ENCODE results near the gene C1orf21.

C1orf21 gene

GRCh38 chr1:184387069-184387475 lies 243 bp downstream of the C1orf21 start:
- DNase-seq (ENCODE audit: low spot score): no peak

GRCh38 chr1:184387476-184388318 lies 868 bp downstream of the C1orf21 start:
- no peak for DNase-seq (ENCODE audit: low spot score)

- no peak for DNase-seq (ENCODE audit: low spot score)
Observed at GRCh38 chr1:184388319-184388889, 1.6 kb downstream of the C1orf21 start.

GRCh38 chr1:184388971-184389370 lies 2.1 kb downstream of the C1orf21 start:
- no peak for DNase-seq (ENCODE audit: low spot score)

GRCh38 chr1:184389446-184389845 lies 2.6 kb downstream of the C1orf21 start:
- DNase-seq (ENCODE audit: low spot score): no peak

- DNase-seq (ENCODE audit: low spot score): no peak
Observed at GRCh38 chr1:184390889-184391288, 4.1 kb downstream of the C1orf21 start.

- no peak for DNase-seq (ENCODE audit: low spot score)
Observed at GRCh38 chr1:184392067-184392466, 5.2 kb downstream of the C1orf21 start.

GRCh38 chr1:184392779-184393522 lies 6.1 kb downstream of the C1orf21 start:
- DNase-seq (ENCODE audit: low spot score): no peak

- DNase-seq (ENCODE audit: low spot score): no peak
Observed at GRCh38 chr1:184393962-184394361, 7.1 kb downstream of the C1orf21 start.

- no peak for DNase-seq (ENCODE audit: low spot score)
Observed at GRCh38 chr1:184395370-184395769, 8.5 kb downstream of the C1orf21 start.

GRCh38 chr1:184395937-184396480 lies 9.2 kb downstream of the C1orf21 start:
- no peak for DNase-seq (ENCODE audit: low spot score)

- DNase-seq (ENCODE audit: low spot score): no peak
Observed at GRCh38 chr1:184399192-184399847, 12.5 kb downstream of the C1orf21 start.

- no peak for DNase-seq (ENCODE audit: low spot score)
Observed at GRCh38 chr1:184403961-184404726, 17.3 kb downstream of the C1orf21 start.

GRCh38 chr1:184404727-184405027 lies 17.8 kb downstream of the C1orf21 start:
- DNase-seq (ENCODE audit: low spot score): no peak

- no peak for DNase-seq (ENCODE audit: low spot score)
Observed at GRCh38 chr1:184405094-184405800, 18.4 kb downstream of the C1orf21 start.

GRCh38 chr1:184405801-184406142 lies 18.9 kb downstream of the C1orf21 start:
- DNase-seq (ENCODE audit: low spot score): no peak

GRCh38 chr1:184406479-184406878 lies 19.6 kb downstream of the C1orf21 start:
- no peak for DNase-seq (ENCODE audit: low spot score)

- no peak for DNase-seq (ENCODE audit: low spot score)
Observed at GRCh38 chr1:184407816-184408510, 21.1 kb downstream of the C1orf21 start.

GRCh38 chr1:184408580-184408979 lies 21.8 kb downstream of the C1orf21 start:
- peak; percentile 34 for DNase-seq (ENCODE audit: low spot score)

- DNase-seq (ENCODE audit: low spot score): no peak
Observed at GRCh38 chr1:184409011-184409410, 22.2 kb downstream of the C1orf21 start.
